Measurements from ENCODE around the gene GULP1.
"Not testable (repeated sequence)": the region's sequence is repeated elsewhere in the genome, so short reads cannot be mapped to it uniquely, and the experiment has no call there.

Gene GULP1

GRCh38 chr2:188522517-188522916 lies 230.8 kb downstream of the GULP1 start:
- DNase-seq (ENCODE audit: low read depth in 2 of 2, low spot score in 1 of 2): no peak

DNA sequence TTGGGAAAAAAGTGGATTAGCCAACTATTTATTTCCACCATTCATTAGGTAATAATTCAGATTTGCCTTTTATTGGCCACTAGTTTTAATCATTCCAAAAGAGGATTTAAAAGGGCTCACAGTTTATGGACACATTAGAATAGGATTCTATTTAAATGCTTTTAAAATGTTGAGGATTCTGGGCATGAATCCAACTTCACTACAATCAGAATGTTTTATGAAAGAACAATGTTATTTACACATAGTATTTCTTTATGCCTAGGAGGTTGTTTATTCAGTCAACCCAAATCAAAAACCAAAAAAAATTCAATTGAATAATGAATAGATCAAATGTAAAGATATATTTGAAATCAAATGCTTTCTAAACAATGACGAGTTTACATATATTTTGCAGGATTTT lies 232.2 kb downstream of the GULP1 start:
- DNase-seq (ENCODE audit: low read depth in 2 of 2, low spot score in 1 of 2): no peak

GRCh38 chr2:188524519-188525113 lies 232.9 kb downstream of the GULP1 start:
- no peak for DNase-seq (ENCODE audit: low read depth in 2 of 2, low spot score in 1 of 2)

- no peak for DNase-seq (ENCODE audit: low read depth in 2 of 2, low spot score in 1 of 2)
Measured at GRCh38 chr2:188526701-188527100, 235.0 kb downstream of the GULP1 start.

- no peak for DNase-seq (ENCODE audit: low read depth in 2 of 2, low spot score in 1 of 2)
Measured at GRCh38 chr2:188527141-188527540, 235.5 kb downstream of the GULP1 start.

DNA sequence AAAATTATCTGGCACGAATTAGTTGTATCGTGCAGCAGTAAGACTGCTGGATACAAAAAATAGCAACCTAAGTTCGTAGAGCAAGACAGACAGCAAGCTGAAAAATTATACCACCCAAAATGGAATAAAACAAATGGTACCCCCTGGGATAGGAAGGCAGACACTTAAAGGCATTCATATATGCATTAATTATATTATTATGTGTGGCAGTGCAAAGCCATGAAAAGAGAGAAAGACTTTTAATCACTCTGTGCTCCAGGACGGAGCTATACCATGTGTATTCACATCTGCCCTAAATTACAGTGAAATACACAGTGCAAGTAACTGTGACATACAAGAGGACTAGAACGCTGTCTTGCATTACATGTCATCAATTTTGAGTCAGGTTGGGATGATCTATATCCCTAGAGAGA lies 235.9 kb downstream of the GULP1 start:
- no peak for DNase-seq (ENCODE audit: low read depth in 2 of 2, low spot score in 1 of 2)

- DNase-seq (ENCODE audit: low read depth in 2 of 2, low spot score in 1 of 2): no peak
Measured at GRCh38 chr2:188529710-188530109, 238.0 kb downstream of the GULP1 start.

DNA sequence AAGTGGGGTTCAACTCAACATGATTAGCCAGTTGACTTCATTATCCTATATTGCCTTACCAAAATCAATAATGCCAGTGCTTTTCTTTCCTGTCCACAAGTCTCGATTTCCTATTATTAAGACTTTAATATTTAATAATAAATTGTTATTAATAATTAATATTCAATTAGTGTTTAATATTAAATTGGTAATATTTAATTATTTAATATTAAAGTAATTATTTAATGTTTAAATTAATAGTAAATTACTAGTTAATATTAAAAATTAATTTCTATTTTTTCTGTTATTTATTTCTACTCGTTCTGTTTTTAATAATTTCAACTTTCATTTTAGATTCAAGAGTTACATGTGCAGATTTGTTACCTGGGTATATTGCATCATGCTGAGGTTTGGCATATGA lies 243.2 kb downstream of the GULP1 start:
- no peak for DNase-seq (ENCODE audit: low read depth in 2 of 2, low spot score in 1 of 2)

DNA sequence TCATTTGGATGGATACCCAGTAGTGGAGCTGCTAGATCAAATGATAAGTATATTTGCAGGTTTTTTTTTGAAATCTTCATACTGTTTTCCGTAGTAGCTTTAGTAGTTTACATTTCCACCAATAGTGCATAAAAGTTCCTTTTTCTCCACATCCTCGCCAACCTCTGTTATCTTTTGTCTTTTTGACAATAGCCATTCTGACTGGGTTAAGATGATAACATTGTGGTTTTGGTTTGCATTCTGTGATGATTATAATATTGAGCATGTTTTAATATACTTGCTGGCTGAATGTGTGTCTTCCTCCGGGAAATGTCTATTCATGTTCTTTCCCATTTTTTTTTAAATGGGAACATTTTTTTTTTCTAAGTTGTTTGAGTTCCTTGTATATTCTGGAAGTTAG lies 260.0 kb downstream of the GULP1 start:
- DNase-seq (ENCODE audit: low read depth in 2 of 2, low spot score in 1 of 2): no peak

GRCh38 chr2:188557081-188557480 lies 265.4 kb downstream of the GULP1 start:
- DNase-seq (ENCODE audit: low read depth in 2 of 2, low spot score in 1 of 2): no peak

DNA sequence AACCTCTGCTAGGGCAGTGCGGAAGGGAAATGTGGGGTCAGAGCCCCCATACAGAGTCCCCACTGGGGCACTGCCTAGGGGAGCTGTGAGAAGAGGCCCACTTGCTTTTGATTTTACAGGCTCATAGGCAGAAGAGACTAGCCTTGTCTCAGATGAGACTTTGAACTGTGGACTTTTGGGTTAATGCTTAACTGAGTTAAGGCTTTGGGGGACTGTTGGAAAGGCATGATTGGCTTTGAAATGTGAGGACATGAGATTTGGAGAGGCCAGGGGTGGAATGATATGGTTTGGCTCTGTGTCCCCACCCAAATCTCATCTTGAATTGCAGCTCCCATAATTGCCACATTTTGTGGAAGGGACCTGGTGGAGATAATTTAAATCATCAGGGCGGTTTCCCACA lies 267.8 kb downstream of the GULP1 start:
- not testable (repeated sequence) for DNase-seq (ENCODE audit: low read depth in 2 of 2, low spot score in 1 of 2)

DNA sequence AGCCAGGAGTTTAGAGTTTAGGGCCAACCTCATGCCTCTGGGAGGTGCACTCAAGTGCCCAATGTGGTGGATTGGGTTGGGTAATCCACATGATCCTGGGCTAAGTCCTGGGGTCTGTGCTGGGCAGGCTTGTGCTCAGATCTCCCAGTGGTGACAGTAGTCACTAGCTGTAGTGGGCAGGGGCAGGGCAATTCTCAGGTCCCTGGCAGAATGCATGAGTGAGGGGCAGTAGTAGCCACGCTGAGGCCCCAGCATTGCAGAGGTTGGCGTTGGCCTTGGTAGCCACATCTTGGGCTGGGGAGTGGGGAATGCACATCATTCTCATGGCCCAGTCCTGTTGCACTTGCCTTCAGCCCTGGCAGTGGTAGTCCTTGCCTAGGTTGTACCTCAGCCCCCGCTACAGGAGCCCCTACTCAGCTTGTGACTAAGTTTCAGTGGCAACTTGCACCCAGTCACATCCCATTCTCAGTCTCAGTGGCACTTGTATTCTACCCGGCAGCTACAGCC lies 269.9 kb downstream of the GULP1 start:
- DNase-seq (ENCODE audit: low read depth in 2 of 2, low spot score in 1 of 2): no peak

DNA sequence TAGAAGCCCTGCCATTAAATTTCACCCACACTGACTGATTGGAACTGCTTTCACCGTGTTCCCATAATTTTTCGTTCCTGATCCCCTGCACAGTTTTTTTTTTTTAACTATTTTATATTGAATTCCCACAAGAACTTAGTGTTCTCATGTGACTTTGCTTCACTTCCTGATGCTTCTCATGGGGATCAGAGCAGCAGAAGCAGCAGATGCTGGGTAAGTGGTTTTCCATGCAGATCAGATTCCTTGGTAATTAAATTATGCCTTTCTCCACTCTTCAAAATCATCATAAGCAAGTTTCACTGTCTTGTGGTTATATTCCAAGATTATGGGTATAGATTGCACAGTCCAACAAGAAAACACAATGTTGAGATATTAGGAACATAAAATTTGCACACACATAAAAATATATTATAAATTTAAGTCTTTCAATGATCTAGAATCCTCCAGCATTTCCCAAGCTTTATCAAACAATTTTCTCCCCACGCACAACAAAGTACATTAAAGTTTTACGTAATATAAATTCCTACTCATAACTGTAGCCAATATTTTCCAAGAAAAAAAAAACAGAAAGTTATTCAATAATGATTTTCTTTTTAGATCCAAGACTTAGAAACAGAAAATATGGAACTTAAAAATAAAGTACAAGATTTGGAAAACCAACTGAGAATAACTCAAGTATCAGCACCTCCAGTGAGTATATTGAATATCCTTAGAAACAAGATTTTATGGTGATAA lies 277.9 kb downstream of the GULP1 start:
- DNase-seq (ENCODE audit: low read depth in 2 of 2, low spot score in 1 of 2): no peak

- no peak for DNase-seq (ENCODE audit: low read depth in 2 of 2, low spot score in 1 of 2)
Measured at GRCh38 chr2:188570370-188570769, 278.7 kb downstream of the GULP1 start.

GRCh38 chr2:188571543-188572303 lies 280.0 kb downstream of the GULP1 start:
- DNase-seq (ENCODE audit: low read depth in 2 of 2, low spot score in 1 of 2): no peak

- DNase-seq (ENCODE audit: low read depth in 2 of 2, low spot score in 1 of 2): no peak
Measured at GRCh38 chr2:188572592-188572991, 280.9 kb downstream of the GULP1 start.

- no peak for DNase-seq (ENCODE audit: low read depth in 2 of 2, low spot score in 1 of 2)
Measured at GRCh38 chr2:188573453-188573852, 281.8 kb downstream of the GULP1 start.

- no peak for DNase-seq (ENCODE audit: low read depth in 2 of 2, low spot score in 1 of 2)
Measured at GRCh38 chr2:188576006-188576405, 284.3 kb downstream of the GULP1 start.

GRCh38 chr2:188576651-188577050 lies 285.0 kb downstream of the GULP1 start:
- DNase-seq (ENCODE audit: low read depth in 2 of 2, low spot score in 1 of 2): no peak

- DNase-seq (ENCODE audit: low read depth in 2 of 2, low spot score in 1 of 2): no peak
Measured at GRCh38 chr2:188577231-188577630, 285.6 kb downstream of the GULP1 start.

- no peak for DNase-seq (ENCODE audit: low read depth in 2 of 2, low spot score in 1 of 2)
Measured at GRCh38 chr2:188580738-188581137, 289.1 kb downstream of the GULP1 start.

DNA sequence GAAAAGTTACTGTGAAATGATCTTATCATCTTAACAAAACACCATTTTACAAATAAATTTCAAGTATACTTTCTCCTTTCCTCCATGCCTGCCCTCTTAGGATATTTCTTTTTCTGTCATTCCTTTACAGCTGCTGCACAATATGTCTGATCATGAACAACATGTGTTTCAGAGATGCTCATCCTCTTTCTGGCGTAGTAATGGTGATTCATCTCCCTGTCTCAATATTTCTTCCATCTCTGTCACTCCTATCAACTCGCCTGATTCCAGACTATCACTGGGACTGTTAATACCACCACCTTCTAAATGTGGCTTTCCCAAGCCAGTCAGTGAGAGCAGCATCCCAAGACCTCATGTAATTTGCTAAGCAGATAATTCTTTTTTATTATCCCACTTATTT lies 290.5 kb downstream of the GULP1 start:
- DNase-seq (ENCODE audit: low read depth in 2 of 2, low spot score in 1 of 2): no peak
